Esophagus muscularis mucosa (tissue), 4 donors: ENCODE measurements around the gene RNASE8. TPM values are rescaled to one million over a fixed set of nuclear protein-coding genes. Genes with fewer than 3 reads are reported as not detected.

Experiments
- DNase-seq: peaks from one replicate; pipeline ENCODE4 v3.0.0-alpha.2; 2017; ENCODE audit errors: extremely low spot score
- H3K27ac ChIP-seq, 4 donors: fragments of 200-600 bp; sonication (generic); replicated peaks in 1 of 4; 1 replicate in 3 of 4; 2 replicates in 1 of 4; pipeline ENCODE4 v1.5.1; 2016 to 2019; ENCODE audit warnings: mild to moderate bottlenecking in 1 of 4
- H3K27me3 ChIP-seq, 4 donors: fragments of 200-600 bp; sonication (generic); one replicate each; pipeline versions ENCODE4 v1.5.1 to v1.6.0; 2016 to 2019
- H3K36me3 ChIP-seq, 4 donors: fragments of 200-600 bp; sonication (generic); one replicate each; pipeline ENCODE4 v1.5.1; 2016 to 2019
- H3K4me1 ChIP-seq, 4 donors: fragments of 200-600 bp; sonication (generic); one replicate each; pipeline ENCODE4 v1.5.1; 2016 to 2019
- H3K4me3 ChIP-seq, 4 donors: fragments of 200-600 bp; sonication (generic); 1 replicate in 2 of 4; 2 replicates in 2 of 4; pipeline ENCODE4 v1.5.1; 2016 to 2019; ENCODE audit warnings: mild to moderate bottlenecking in 4 of 4, moderate library complexity in 1 of 4
- H3K9me3 ChIP-seq, 4 donors: fragments of 200-600 bp; sonication (generic); 1 replicate in 3 of 4; 2 replicates in 1 of 4; pipeline ENCODE4 v1.5.1; 2016 to 2019
- EP300 ChIP-seq: sonication (generic); formaldehyde crosslinking; IDR thresholded peaks from one replicate; pipeline ENCODE4 v1.6.1; 2017; ENCODE audit warnings: antibody characterized with exemption
- POLR2A ChIP-seq: fragments of 450-650 bp; IDR thresholded peaks from one replicate; pipeline ENCODE4 v1.6.1; 2017; ENCODE audit warnings: antibody characterized with exemption, moderate library complexity, mild to moderate bottlenecking, low read depth
- POLR2AphosphoS5 ChIP-seq, 2 donors: sonication (generic); formaldehyde crosslinking; IDR thresholded peaks; one replicate each; pipeline ENCODE4 v1.6.1; 2017; ENCODE audit warnings: antibody characterized with exemption in 2 of 2
- whole genome bisulfite sequencing: methylation state at CpG from one replicate; pipeline ENCODE4 v1.1.5; 2018; 5-methylcytosine and 5-hydroxymethylcytosine counted together
- intact Hi-C: fragments of 100-400 bp; cut with DNase I; formaldehyde crosslinking; loops from one replicate; pipeline ENCODE4 v1.15.1; 2023
- total RNA-seq, 4 donors: library from RNA; depleted of rRNA; stranded (reverse); fragments of >200 nt; gene quantifications; one replicate each; pipeline versions ENCODE4 v1.1.0 to v1.2.1, GENCODE V29; 2016
- TF ChIP-seq, protein P1 (sequence below), 3 experiments: fragments of 200-600 bp in 2 of 3; fragments of 450-650 bp in 1 of 3; sonication (generic) in 2 of 3; IDR thresholded peaks; one replicate each; pipeline ENCODE4 v1.5.1; 2017 to 2019; ENCODE audit warnings: antibody characterized with exemption in 3 of 3, mild to moderate bottlenecking in 2 of 3, moderate library complexity in 1 of 3

RNASE8 gene
- total RNA-seq, 4 donors from 2014 or later = not detected

DNA sequence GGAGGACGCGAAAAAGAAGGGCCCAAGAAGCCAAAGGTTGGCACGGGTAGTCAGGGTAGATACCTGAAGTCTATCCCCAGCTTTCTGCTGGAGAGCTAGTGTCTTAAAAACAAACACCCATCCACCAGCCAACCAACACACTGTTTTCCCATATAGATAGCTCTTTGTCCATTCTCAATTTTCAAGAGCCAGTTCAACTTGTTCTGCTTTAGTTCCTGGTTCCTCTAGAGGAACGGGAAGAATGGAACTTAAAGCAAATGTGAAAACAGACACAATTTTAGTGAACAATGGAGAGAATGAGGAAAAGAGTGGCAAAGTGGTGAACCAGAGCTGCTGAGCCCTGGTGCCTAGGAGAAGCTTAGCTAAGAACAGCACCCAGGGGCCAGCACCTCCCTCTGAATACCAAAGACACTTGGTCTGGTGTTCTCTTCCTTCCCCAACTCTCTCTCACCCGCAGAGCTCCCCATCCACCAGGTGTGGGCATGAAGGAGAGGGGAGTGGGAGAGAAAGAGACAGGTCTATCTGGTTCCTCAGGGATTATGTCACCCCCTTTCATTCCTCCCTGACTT is 36.6 kb upstream of the RNASE8 start:
- Histone ChIP-seq H3K4me3 (no peak overlapping the region), H3K4me1 (peaks cover 19 to 72% (median 46%) of the 10 kb centered on the region in 4 donors), H3K36me3 (peaks cover 23 to 62% (median 61%) of the 10 kb centered on the region in 4 donors), H3K27me3 (no peaks in the 10 kb centered on the region), H3K27ac (peak overlapping the region; percentile 4 to 22 (median 10)), H3K9me3 (no peaks in the 10 kb centered on the region)
- 83% methylated on average over 5 of the region's 5 CpGs for WGBS
- no peak for DNase-seq
- intact Hi-C loops = no loop called here
- no peak for TF ChIP-seq EP300
- no peak for TF ChIP-seq POLR2AphosphoS5 (IDR thresholded peaks at IDR 0.05)
- TF ChIP-seq, protein P1, sequence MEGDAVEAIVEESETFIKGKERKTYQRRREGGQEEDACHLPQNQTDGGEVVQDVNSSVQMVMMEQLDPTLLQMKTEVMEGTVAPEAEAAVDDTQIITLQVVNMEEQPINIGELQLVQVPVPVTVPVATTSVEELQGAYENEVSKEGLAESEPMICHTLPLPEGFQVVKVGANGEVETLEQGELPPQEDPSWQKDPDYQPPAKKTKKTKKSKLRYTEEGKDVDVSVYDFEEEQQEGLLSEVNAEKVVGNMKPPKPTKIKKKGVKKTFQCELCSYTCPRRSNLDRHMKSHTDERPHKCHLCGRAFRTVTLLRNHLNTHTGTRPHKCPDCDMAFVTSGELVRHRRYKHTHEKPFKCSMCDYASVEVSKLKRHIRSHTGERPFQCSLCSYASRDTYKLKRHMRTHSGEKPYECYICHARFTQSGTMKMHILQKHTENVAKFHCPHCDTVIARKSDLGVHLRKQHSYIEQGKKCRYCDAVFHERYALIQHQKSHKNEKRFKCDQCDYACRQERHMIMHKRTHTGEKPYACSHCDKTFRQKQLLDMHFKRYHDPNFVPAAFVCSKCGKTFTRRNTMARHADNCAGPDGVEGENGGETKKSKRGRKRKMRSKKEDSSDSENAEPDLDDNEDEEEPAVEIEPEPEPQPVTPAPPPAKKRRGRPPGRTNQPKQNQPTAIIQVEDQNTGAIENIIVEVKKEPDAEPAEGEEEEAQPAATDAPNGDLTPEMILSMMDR (IDR thresholded peaks at IDR 0.05) = no peak
- TF ChIP-seq POLR2A = no peak

- intact Hi-C loops = no loop called here
- WGBS = 71% methylated on average over 5 of the region's 5 CpGs
- peak; percentile 5 for TF ChIP-seq EP300
- no peak for TF ChIP-seq POLR2AphosphoS5 (IDR thresholded peaks at IDR 0.05)
- TF ChIP-seq, protein P1 (IDR thresholded peaks at IDR 0.05) = no peak
- DNase-seq = no peak
- Histone ChIP-seq H3K4me3 (peak overlapping the region; percentile 77 to 95 (median 88)), H3K27ac (peak overlapping the region; percentile 90 to 96 (median 95)), H3K9me3 (no peaks in the 10 kb centered on the region), H3K36me3 (peaks cover 23 to 48% (median 46%) of the 10 kb centered on the region in 4 donors), H3K4me1 (peaks cover 31 to 79% (median 51%) of the 10 kb centered on the region in 4 donors), H3K27me3 (no peaks in the 10 kb centered on the region)
Measured at GRCh38 chr14:21022686-21023085, 34.9 kb upstream of the RNASE8 start.

DNA sequence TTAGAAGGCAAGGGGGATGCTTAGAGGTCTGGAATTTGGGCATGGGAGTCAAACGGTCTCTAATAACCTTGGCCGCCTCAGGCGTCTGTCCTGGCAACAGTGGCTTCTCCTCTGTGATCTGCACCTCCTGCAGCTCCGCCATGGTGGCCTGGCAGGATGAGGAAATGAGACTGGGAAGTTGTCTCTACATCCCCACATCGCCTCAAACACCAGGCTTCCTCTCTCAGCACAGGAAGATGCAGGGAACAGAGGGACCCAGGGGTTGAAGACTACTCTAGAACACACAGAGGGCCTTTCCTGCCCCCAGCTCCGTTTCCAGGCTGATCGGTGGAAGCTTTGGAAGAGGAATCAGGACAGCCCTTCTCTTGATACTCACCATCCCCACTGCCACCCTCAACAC is 34.4 kb upstream of the RNASE8 start:
- Histone ChIP-seq H3K27me3 (no peaks in the 10 kb centered on the region), H3K27ac (peak overlapping the region; percentile 90 to 96 (median 95)), H3K4me1 (peaks cover 31 to 76% (median 49%) of the 10 kb centered on the region in 4 donors), H3K4me3 (peak overlapping the region; percentile 77 to 95 (median 88)), H3K9me3 (no peaks in the 10 kb centered on the region), H3K36me3 (peaks cover 23 to 43% (median 41%) of the 10 kb centered on the region in 4 donors)
- no peak for DNase-seq
- no peak for TF ChIP-seq POLR2AphosphoS5 (IDR thresholded peaks at IDR 0.05)
- TF ChIP-seq, protein P1 (IDR thresholded peaks at IDR 0.05) = no peak
- no peak for TF ChIP-seq EP300
- TF ChIP-seq POLR2A = no peak
- WGBS = 55% methylated on average over 7 of the region's 7 CpGs
- intact Hi-C loops = no loop called here

GRCh38 chr14:21023817-21024584 is 33.6 kb upstream of the RNASE8 start:
- H3K27me3 ChIP-seq = no peaks in the 10 kb centered on the region
- H3K4me3 ChIP-seq = peak overlapping the region; percentile 77 to 95 (median 88)
- TF ChIP-seq POLR2AphosphoS5 (IDR thresholded peaks at IDR 0.05) = no peak
- no peak for TF ChIP-seq EP300
- TF ChIP-seq, protein P1 (IDR thresholded peaks at IDR 0.05) = no peak
- H3K4me1 ChIP-seq = peaks cover 31 to 70% (median 47%) of the 10 kb centered on the region in 4 donors
- H3K36me3 ChIP-seq = peaks cover 15 to 34% (median 33%) of the 10 kb centered on the region in 4 donors
- DNase-seq = no peak
- H3K27ac ChIP-seq = peak overlapping the region; percentile 90 to 96 (median 95)
- intact Hi-C loops = no loop called here
- 25% methylated on average over 15 of the region's 17 CpGs for WGBS
- H3K9me3 ChIP-seq = no peaks in the 10 kb centered on the region
